Measurements from ENCODE around the gene SLC47A2.

DNA sequence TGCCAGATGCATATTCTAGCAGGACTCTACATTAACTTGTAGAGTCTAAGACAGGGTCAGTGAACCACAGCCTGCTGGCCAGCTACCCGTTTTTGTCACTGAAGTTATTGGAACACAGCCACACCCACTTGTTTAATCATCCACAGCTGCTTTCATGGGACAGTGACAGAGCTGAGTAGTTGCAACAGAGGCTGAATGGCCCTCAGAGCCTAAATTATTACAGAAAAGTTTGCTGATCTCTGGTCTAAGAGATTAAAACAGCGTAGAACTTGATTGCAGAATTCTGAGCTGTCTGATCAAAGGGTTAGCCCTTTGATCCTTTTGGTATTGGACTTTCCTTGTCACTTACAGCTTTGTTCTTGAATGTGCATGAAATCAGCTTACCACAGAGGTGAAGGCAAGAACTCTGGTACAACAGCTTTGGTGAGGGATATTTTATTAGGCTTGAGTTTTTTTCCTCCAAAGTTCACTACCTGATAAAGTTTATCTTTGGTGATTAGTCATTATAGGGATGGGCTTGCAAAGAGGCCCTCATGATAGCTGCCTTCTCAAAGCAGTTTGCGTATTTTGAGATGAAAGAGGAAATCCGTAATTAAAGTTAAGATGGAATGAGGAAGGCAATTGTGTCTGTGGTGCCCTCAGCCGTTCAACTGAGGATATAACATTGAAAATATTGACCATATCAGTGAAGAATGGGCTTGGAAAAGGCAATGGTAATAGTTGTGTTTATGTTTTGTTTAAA is 44.2 kb downstream of the SLC47A2 start:
- TF ChIP-seq, protein P1, sequence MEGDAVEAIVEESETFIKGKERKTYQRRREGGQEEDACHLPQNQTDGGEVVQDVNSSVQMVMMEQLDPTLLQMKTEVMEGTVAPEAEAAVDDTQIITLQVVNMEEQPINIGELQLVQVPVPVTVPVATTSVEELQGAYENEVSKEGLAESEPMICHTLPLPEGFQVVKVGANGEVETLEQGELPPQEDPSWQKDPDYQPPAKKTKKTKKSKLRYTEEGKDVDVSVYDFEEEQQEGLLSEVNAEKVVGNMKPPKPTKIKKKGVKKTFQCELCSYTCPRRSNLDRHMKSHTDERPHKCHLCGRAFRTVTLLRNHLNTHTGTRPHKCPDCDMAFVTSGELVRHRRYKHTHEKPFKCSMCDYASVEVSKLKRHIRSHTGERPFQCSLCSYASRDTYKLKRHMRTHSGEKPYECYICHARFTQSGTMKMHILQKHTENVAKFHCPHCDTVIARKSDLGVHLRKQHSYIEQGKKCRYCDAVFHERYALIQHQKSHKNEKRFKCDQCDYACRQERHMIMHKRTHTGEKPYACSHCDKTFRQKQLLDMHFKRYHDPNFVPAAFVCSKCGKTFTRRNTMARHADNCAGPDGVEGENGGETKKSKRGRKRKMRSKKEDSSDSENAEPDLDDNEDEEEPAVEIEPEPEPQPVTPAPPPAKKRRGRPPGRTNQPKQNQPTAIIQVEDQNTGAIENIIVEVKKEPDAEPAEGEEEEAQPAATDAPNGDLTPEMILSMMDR (conservative IDR thresholded peaks at IDR 0.05; ENCODE audit: low read length): no peak
- no peak for TF ChIP-seq EZH2phosphoT487 (IDR thresholded peaks at IDR 0.05; ENCODE audit: borderline replicate concordance, low read depth, low read length)

Data from OCI-LY7 (cell line).